ENCODE results near the gene GANAB.
"Not testable (repeated sequence)": the region's sequence is repeated elsewhere in the genome, so short reads cannot be mapped to it uniquely, and the experiment has no call there.

The GANAB gene

DNA sequence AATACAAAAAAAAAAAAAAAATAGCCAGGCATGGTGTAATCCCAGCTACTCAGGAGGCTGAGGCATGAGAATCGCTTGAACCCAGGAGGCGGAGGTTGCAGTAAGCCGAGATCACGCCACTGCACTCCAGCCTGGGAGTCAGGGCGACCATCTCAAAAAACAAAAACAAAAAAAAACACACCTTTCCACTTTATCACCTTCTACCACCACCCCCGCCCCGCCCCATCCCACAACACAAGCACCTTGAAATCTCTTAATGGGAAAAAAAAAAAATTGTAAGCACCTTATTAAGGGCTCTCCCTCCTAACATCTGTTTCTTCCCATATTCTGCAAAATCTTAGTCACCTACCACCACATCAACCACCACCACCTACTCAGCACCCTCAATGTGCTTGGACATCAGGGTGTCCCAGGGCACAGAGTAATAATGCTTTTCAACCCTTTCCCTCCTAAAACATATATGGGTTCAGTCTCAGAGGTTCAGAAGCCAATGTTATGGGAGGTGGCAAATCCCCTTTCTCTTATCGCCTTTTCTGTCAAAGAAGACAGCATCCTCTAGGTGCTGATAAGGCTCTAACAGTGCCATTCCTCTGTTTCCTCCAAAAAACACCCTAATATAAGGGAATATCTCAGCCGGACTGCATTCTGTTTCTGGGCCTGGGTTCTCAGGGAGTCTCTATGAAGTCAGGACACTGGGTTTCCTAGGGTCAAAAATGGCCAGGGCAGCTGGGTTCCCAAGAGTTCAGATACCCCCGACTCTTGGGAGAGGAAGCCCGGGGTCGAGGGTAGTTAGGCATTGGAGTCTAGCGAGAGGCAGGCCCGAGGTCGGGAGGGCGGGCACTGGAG is 6.0 kb upstream of the GANAB start:
- TF ChIP-seq, protein P1, sequence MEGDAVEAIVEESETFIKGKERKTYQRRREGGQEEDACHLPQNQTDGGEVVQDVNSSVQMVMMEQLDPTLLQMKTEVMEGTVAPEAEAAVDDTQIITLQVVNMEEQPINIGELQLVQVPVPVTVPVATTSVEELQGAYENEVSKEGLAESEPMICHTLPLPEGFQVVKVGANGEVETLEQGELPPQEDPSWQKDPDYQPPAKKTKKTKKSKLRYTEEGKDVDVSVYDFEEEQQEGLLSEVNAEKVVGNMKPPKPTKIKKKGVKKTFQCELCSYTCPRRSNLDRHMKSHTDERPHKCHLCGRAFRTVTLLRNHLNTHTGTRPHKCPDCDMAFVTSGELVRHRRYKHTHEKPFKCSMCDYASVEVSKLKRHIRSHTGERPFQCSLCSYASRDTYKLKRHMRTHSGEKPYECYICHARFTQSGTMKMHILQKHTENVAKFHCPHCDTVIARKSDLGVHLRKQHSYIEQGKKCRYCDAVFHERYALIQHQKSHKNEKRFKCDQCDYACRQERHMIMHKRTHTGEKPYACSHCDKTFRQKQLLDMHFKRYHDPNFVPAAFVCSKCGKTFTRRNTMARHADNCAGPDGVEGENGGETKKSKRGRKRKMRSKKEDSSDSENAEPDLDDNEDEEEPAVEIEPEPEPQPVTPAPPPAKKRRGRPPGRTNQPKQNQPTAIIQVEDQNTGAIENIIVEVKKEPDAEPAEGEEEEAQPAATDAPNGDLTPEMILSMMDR (IDR thresholded peaks at IDR 0.05; ENCODE audit: low read depth, low read length, missing control alignments): no peak
- DNase-seq (ENCODE audit: low read depth): no peak

DNA sequence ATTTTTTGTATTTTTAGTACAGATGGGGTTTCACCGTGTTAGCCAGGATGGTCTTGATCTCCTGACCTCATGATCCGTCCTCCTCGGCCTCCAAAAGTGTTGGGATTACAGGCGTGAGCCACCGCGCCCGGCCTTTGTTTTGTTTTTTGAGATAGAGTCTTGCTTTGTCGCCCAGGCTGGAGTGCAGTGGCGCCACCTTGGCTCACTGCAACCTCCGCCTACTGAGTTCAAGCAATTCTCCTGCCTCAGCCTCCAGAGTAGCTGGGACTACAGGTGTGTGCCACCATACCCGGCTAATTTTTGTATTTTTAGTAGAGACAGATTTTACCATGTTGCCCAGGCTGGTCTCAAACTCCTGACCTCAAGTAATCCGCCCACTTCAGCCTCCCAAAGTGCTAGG is 3.9 kb upstream of the GANAB start:
- DNase-seq (ENCODE audit: low read depth); H3K4me3 ChIP-seq (ENCODE audit: low read depth, low read length): not testable (repeated sequence)

More for the DNA sequence above, 6.0 kb upstream of the GANAB start:
- H3K4me3 ChIP-seq (ENCODE audit: low read depth, low read length): peak overlapping the region; percentile 69

DNA sequence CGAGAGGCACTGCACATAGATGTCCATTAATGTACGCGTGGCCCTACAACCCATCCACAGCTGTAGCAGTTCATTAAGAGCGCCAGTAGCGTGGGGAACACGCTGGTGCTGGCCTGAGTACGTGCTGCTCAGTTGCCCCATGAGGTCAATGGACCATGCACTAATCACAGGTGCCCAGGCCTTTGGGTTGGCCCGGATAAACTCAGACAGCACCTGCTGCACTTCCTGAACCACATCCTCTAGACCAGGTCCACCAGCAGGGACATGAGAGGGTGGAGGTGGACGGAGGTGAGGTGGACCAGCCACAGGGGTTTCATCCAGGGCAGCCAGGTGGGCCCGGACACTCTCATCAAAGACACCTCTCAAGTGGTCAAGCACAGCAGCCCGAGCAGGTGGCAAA is 3.1 kb upstream of the GANAB start:
- TF ChIP-seq, protein P1 (IDR thresholded peaks at IDR 0.05; ENCODE audit: low read depth, low read length, missing control alignments): no peak
- no peak for DNase-seq (ENCODE audit: low read depth)
- no peak overlapping the region for H3K4me3 ChIP-seq (ENCODE audit: low read depth, low read length)

DNA sequence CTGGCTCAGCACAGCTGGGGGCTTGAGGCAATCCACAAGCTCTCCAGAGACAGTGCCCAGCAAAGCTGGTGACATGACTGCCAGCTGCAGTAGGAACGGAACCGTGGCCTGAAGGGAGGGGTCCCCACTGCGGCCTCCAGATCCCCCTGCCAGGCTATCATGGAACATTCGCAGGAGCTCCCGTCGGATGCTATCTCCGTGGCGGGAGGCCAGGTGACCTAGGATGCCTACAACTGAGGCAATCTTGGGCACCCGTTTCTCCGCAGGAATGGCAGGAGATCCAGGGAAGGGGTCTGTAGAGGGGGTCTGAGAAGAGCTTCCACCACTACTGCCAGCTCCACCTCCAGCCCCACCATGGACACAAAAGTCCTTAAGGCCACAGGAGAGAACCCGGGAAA is 2.6 kb upstream of the GANAB start:
- H3K4me3 ChIP-seq (ENCODE audit: low read depth, low read length): no peak overlapping the region
- no peak for DNase-seq (ENCODE audit: low read depth)
- TF ChIP-seq, protein P1 (IDR thresholded peaks at IDR 0.05; ENCODE audit: low read depth, low read length, missing control alignments): no peak

DNA sequence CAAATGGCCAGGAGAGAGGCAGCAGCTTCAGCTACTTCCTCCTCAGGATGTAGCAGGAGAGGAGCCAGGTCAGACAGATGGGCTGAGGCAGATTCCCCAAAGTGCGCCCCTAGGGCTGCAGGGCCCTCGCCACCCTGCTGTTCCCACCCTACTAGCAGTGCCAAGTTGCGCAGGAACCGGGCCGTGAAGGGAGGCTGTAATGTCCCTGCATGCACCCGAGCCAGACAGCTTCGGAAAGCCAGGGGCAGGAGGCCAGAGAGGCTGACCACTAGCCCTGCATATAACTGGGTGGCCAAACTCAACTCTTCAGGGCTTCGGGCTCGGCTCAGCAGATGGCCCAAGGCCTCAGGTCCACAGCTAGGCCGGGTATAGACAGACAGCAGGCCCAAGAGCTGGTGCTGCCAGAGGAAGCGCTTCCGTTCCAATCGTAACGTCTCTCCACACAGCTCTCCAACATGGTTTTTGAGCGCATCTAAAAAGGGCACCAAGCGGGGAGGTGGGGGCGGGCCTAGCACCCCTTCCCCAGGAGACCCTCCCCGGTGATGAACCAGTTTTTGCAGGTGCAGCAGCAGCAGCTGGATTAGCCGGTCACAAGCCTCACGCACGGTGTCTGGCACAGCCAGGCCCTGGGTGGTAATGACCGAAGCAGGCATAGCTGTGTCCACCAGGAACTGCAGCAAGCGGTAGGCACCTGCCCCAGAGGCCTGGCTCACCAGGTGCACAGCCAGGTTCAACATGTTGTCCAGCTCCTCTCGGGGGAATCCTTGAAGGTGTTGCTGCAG is 2.0 kb upstream of the GANAB start:
- TF ChIP-seq, protein P1 (IDR thresholded peaks at IDR 0.05; ENCODE audit: low read depth, low read length, missing control alignments): no peak
- DNase-seq (ENCODE audit: low read depth): no peak
- no peak overlapping the region for H3K4me3 ChIP-seq (ENCODE audit: low read depth, low read length)

DNA sequence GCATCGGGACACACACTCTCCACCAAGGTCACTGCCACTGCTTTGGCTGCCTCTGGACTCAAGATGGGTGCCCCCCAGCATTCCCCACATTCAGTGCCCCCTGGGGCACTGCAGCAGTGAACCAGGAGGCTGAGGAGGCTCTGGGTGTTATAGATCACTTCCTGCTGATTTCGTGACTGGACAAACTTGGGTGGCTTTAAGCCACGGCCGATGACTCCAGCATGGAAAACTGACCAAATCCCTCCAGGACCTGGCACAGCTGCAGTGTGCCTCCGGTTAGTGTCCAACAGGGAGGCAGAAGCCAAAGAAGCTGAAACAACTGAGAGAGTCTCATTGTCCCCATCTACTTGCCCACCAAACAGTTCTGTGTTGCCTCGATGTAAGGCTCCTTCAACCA is 1.2 kb upstream of the GANAB start:
- TF ChIP-seq, protein P1 (IDR thresholded peaks at IDR 0.05; ENCODE audit: low read depth, low read length, missing control alignments): no peak
- DNase-seq (ENCODE audit: low read depth): no peak
- no peak overlapping the region for H3K4me3 ChIP-seq (ENCODE audit: low read depth, low read length)

DNA sequence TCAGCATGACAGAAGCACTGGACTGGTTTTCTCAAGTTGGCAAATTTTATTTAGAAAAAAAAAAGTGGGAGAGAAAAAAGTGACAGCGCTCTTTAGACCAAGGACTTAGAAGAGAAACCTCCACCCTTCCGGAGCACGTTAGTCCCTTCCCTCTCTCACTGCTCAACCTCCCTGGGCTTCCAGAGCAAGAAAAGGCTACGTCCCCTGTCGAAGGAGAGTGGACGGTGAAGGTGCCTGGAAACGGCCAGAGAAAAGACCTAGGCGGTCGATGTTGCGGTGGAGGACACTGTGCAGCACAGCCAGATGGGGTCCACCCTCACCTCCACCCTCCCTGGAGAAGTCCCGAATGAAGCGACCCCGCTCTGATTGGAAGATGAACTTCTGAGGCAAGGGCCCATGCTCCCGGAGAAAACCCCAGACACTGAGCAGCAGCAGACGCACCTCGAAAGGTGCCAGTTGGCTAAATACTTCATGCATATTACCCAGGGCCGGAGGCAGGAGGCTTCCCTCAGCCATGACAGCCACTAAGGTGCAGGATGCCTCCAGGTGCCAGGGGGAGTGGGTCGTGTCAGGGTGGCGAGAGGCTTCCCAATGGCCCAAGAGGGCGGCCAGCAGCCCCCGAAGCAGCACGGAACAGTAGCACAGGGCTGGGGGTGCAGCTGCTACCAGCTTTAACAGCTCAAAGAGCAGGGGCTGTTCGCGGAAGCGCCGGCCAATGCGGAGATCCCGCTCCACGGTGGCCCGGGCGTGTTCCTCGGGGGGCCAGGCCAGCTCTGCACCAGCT is 604 bp upstream of the GANAB start:
- TF ChIP-seq, protein P1 (IDR thresholded peaks at IDR 0.05; ENCODE audit: low read depth, low read length, missing control alignments): no peak
- no peak overlapping the region for H3K4me3 ChIP-seq (ENCODE audit: low read depth, low read length)
- no peak for DNase-seq (ENCODE audit: low read depth)

Data from GM12864 (cell line).